UCSD-AML1 (cell line): Measurements from ENCODE around the gene PNPLA7.
"Not testable (repeated sequence)": the region's sequence is repeated elsewhere in the genome, so short reads cannot be mapped to it uniquely, and the experiment has no call there.

Source experiments
- DNase-seq: peaks from one replicate; lab custom pipeline; 2025; ENCODE audit not compliant: unreplicated experiment; lab: John Stamatoyannopoulos, UW

Gene PNPLA7

DNA sequence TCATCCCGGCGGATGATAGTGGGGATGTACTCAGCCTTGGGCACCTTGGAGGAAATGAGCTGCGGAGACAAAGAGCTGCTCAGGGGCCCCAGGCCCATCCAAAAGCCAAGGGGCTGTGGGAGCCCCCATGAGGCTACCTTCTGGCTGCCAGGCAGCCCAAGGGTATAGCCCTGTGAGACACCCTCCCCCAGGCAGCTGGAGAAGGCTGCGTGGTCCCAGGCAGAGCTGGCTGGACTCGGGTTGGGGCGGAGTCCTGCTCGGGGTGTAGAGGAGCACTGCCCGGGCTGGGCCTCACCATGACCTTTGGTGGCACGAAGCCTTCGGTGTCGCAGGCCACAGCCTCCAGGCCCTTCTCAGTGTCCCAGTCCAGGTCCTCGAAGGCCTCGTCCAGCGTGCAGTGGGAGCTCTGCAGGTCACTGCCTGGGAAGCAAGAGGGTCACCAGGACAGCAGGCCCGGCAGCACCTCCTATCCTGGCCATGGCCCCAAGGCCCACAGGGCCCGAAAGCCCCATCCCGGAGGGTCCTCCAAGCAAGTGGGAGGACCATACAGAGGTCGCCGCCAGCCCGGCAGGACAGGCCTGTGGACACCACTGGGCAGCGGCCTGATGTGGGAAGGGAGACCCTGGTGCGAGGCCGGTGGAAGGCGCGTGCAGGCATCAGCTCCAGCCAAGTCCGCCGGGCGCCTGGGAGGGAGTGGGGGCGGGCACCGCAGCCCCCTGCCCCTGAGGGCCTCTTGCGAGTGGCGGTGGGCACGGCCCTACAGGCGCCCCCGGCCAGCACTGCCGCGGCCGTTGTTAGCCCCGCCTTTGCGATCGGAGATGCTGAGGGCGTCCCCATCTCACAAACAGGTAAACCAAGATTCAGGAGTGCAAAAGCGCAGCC lies 97.2 kb downstream of the PNPLA7 start:
- DNase-seq: no peak

DNA sequence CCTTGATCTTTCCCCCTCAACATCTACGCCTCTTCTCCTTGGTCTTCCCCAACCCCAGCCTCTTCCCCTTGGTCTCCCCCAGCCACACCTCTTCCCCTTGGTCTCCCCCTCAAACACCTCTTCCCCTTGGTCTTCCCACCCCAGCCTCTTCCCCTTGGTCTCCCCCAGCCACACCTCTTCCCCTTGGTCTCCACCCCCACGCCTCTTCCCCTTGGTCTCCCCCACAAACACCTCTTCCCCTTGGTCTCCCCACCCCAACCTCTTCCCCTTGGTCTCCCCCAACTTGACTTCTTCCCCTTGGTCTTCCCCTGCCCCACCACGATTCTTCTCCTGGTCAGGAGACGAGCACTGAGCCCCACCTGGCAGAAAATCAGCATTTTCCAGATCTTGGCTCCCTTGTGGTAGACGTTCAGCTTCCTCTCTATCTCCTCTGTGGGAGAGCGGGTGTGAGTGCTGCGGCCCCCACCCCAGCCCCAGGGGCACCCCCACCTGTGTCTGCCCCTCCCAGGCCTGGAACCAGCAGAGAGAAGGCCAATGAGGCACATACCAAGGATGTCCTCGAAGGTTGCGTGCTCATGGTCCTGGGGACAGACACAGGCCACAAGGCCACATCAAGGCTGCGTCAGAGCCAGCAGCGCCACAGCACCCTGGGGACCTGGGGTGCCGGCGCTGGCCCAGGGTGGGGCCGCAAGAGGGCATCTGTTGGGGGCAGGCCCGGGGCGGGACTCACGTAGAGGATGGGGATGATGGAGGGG lies 98.0 kb downstream of the PNPLA7 start:
- DNase-seq: peak; percentile 30

DNA sequence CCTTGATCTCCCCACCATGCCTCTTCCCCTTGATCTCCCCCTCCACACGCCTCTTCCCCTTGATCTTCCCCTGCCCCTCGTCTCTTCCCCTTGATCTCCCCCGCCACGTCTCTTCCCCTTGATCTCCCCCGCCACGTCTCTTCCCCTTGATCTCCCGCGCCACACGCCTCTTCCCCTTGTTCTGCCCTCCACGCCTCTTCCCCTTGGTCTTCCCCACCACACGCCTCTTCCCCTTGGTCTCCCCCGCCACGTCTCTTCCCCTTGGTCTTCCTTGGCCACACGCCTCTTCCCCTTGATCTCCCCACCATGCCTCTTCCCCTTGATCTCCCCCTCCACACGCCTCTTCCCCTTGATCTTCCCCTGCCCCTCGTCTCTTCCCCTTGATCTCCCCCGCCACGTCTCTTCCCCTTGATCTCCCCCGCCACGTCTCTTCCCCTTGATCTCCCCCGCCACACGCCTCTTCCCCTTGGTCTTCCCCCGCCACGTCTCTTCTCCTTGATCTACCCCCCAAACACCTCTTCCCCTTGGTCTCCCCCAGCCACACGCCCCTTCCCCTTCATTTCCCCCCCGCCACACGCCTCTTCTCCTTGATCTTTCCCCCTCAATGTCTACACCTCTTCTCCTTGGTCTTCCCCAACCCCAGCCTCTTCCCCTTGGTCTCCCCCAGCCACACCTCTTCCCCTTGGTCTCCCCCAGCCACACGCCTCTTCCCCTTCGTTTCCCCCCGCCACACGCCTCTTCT lies 98.8 kb downstream of the PNPLA7 start:
- not testable (repeated sequence) for DNase-seq

DNA sequence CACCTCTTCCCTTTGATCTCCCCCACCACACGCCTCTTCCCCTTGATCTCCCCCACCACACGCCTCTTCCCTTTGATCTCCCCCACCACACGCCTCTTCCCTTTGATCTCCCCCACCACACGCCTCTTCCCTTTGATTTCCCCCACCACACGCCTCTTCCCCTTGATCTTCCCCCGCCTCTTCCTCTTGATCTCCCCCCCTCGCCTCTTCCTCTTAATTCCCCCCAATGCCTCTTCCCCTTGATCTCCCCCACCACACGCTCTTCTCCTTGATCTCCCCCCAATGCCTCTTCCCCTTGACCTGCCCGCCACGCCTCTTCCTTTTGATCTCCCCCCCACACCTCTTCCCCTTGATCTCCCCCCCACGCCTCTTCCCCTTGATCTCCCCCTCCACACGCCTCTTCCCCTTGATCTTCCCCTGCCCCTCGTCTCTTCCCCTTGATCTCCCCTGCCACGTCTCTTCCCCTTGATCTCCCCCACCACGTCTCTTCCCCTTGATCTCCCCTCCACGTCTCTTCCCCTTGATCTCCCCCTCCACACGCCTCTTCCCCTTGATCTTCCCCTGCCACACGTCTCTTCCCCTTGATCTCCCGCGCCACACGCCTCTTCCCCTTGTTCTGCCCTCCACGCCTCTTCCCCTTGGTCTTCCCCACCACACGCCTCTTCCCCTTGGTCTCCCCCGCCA lies 99.5 kb downstream of the PNPLA7 start:
- peak; percentile 28 for DNase-seq

DNA sequence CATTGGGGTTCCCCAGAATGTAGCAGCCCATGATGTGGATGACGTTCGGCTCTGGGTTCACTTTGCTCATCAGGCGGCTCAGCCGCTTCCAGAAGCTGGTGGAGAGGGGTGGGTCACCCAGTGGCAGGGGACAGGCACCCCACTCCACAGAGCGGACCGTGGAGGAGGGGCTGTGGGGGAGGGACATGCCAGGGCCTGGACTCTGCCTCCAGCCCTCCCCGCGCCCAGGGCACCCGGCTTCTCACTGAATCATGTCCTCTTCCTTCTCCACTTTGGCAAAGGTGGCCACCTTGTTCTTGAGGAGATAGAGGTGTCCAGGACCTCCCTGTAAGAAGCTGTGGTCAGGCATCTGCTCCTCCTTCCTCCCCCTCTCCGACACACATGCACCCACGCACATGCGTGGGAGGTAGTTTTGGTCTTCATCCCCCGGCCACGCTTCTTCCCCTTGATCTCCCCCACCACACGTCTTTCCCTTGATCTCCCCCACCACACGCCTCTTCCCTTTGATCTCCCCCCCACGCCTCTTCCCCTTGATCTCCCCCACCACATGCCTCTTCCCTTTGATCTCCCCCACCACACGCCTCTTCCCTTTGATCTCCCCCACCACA lies 100.2 kb downstream of the PNPLA7 start:
- DNase-seq: no peak

DNA sequence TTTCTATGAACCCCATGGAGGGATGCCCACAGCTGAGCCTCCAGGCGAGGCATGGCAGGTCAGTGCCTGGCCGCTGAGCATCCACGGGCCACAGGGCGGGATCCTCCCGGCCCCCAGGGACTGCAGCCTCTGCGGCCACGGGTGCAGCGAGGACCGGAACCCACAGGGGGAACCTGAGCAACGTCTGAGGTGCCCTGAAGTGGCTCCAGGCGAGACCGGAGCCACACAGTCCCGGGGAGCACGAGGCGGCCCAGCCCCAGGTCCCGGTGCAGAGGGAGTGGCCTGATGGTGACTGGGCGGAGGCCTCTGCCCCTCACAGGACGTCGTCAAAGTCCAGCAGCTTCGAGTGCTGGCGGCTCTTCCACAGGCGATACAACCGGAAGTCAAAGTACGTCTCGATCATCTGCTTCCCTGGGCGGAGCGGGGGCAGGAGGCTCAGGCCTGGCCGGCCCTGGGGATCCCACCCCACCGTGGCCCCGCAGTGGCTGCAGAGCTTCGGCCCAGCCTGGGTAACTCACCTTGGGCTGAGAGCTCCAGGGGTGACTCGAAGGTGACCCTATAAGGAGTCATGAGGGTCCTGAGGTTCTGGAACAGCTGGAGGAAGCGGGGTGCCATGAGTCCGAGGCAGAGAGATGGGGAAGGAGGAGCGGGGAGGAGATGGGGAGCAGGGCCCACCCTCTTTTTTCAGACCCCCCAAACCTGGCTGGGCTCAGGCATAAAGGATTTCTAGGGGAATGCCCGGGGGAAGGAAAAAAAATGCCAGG lies 100.9 kb downstream of the PNPLA7 start:
- DNase-seq: no peak

DNA sequence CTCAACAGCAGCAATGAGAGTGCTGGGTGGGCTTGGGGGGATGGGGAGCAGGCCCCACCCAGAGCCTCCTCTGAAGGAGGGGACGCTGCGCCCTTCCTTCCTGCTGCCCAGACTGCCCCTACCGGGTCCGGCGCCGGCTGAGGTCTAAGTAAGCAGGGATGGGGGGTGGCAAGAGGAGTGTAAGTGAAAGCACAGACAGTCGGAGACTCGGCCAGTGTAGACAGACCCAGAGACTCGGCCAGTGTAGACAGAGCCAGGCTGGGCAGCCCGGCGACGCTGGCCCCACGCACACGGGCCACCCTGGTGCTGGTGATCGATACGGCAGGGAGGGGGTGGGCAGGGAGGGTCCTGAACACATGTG lies 101.6 kb downstream of the PNPLA7 start:
- no peak for DNase-seq

DNA sequence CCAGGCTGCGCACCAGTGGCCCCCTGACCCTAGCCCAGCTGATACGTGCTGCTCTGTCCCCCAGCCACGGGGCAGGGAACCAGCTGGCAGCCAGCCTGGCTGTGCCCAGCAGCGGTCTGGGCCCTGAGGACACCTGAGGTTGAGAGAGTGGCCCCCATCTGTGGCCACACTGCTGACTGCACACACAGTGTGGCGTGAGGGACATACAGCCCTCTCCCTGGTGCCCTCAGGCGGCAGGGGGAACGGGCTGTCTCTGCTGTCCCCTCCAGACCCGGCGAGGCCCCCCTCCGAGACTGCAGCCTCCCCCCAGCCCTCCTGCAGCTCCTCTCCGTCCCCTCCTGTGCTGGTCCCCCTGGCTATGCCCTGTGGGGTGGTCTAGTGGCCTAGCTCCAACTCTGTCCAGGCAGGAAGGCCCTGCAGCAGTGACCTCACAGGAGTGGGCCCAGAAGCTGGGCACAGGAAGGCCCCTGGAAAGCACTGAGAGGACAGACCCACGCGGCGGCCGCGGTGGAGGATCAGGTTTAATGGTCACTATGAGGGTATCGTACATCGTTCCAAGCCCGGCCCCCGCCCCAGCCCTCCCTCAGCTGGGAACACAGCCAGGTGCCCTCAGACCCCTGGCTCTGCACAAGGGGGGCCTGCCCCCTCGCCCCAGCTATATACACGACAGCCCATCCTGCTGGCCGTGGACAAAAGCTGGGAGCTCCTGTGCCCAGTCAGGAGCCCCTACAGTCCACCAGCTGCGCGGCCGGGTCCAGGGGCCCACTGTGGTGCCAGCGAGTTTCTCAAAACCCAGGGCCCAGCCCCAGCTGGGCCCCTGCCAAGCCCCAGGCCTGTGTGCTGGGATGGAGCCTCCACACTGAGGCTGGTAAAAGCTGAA lies 102.2 kb downstream of the PNPLA7 start:
- no peak for DNase-seq

DNA sequence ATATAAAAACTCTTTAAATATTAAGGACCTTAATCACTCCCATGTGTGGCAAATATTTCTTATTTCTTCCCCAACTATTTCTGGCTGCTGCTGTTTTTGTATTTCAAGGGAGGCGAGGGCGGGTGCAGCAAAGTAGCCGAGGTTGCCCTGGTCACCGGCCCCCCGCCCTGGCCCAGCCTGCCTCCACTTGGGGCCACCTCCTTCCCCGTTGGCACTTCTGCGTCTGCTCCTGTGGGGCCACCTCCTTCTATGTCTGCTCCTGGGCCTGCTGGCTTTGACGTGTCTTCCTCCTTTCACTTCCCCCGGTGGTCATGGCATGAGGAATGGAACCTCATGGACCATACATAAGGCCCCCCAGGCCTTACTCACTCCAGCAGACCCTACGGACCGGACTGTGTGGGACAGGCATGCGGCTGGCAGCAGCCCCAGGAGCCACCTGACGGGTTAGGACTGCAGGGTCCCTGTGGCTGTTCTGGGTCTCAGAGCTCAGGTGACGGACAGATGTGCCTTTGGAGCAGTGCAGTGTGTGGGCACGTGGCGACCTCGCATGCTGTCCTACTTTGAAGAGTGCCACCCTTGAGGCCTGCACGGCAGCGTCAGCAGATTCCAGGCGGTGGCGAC lies 103.2 kb downstream of the PNPLA7 start:
- no peak for DNase-seq

DNA sequence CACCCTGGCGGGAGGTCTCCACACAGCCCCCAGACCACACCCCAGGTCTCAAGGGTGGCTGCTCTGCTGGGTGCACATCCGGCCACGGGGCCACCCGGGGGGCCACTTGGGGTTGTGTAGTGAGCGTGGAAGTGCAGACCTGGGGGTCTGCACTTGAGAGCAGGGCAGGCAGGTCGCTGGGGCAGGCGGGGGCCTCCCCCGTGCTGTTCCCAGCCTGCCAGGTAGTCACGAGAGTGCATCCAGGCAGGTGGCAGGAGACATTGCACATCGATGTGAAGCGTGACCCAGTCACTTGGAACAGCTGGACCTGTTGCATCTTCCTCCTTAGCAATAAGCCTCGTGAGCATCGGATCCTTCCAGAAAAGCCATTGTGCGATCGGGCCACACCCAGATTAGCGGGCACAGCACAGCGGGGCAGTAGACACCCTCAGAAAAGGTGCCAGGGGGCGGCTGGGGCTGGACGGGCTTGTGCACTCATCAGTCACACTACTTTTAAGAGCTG lies 104.2 kb downstream of the PNPLA7 start:
- no peak for DNase-seq

DNA sequence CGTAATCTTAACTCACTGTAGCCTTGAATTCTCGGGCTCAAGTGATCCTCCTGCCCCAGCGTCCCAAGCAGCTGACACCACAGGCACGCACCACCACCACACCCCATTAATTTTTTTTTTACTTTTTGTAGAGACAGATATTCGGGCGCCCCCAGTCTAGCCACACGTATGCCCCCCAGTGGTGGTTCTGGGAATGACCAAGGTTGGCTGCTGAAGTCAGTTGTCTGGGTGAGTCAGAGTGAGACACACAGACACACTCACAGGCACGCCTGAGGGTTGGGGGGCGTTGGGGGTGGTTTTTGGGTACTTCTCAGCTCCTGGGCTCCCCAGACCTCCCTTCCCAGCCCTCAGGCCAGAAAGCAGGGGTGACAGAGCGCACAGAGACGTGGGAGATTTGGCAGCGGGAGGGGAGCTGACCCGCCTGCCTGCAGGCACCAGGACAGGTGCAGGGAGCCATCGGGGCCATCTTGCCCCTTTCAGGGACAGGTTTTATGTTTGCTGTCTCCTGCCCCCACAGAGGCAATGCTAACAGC lies 104.9 kb downstream of the PNPLA7 start:
- DNase-seq: peak; percentile 75

DNA sequence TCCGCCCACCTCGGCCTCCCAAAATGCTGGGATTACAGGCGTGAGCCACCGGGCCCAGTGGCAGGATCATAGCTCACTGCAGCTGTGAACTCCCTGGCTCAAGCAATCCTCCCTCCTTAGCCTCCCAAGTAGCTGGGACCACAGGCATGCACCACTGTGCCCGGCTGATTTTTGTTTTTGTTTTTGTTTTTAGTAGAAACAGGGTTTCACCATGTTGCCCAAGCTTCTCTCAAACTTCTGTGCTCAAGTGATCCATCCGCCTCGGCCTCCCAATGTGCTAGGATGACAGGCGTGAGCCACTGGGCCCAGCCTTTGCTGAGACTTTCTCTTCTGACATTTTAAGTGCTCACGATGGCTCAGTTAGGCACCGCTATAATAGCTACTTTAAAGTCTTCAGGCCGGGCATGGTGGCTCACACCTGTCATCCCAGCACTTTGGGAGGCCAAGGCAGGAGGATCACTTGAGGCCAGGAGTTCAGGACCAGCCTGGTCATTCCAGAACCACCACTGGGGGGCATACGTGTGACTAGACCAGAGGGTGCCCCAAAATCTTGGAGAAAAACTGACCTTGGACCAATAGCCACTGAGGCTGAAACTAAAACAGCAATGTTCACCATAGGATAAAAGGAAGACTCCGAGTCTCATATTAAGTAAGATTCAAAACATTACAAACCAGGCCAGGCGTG lies 106.0 kb downstream of the PNPLA7 start:
- no peak for DNase-seq

DNA sequence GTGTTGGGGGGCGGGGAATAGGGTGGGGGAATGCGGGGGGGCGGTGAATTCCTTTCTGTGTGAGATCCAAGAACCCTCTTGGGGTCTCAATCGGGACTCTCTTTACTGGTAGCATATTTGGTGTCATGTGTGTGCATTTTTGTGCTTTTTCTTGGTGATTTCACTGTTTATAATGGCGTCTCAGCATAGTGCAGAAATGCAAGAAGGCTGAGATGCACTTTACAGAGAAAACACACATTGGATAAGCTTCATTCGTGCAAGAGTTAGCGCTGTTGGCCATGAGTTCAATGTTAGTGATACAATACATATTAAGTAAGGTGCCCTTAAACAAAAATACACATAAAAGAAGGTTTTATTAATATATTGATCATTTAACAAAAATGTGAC lies 108.3 kb downstream of the PNPLA7 start:
- no peak for DNase-seq

DNA sequence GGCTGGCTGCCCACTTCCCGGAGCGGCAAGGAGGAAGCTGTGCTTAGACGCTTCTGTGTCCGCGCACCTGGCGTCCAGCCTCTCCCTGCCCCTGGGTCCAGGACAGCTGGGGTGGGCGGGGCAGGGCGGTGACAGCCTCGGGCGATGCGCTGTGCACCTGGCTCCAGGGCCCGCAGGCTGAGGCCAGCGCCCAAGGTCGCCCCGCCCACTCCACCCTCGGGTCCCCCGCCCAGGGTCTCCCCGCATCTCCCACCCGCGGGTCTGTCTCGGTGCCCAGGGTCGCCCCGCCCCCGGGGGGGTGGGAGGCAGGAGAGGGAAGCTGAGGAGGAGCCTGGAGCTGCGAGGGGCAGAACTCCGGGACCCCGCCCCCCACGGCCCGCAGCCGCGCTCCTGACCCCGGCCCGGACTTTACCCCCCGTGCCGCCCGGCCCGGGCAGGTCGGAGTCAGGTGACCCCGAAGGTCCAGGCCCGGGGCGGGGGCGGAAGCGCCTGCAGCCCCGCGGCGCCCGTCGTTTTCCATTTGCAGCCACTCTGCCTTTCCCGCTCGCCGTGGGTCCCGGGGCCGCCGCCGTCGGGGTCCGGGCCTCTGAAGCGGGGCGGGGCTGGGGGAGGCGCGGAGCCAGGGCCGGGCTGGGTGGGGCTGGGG lies 108.8 kb downstream of the PNPLA7 start, which contains the start of gene ENTPD8:
Gene ENTPD8 (minus strand): TSS at position 69 of the 646 bp plus-strand sequence. CDS start 3,072 bp downstream, outside the sequence.
- DNase-seq: peak; percentile 54

DNA sequence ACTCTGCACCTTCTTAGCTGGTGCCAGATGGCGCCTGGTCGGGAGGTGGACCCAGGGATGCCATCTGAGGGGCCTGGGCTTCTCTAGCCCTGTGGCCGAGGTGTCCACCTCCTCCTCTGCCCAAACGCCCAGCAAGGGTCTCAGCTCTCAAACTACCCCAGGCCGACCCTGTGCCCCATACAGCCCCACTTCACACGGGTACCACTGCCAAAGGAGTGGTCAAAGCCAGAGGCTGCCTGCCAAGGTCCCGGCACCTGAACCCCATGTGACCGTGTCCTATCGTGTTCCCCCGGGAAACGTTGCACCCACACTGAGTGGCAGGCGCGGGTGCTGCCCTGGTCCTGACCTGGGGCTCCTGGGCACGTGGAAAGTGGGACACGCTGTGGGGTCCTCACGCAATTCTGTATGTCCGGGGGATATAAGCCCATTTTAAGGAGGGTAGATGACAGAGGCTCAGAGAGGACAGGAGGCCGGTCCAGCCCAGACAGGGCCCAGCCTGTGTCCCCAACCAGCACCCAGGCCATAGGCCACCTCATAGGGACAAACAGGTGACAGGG lies 111.0 kb downstream of the PNPLA7 start:
- DNase-seq: no peak

DNA sequence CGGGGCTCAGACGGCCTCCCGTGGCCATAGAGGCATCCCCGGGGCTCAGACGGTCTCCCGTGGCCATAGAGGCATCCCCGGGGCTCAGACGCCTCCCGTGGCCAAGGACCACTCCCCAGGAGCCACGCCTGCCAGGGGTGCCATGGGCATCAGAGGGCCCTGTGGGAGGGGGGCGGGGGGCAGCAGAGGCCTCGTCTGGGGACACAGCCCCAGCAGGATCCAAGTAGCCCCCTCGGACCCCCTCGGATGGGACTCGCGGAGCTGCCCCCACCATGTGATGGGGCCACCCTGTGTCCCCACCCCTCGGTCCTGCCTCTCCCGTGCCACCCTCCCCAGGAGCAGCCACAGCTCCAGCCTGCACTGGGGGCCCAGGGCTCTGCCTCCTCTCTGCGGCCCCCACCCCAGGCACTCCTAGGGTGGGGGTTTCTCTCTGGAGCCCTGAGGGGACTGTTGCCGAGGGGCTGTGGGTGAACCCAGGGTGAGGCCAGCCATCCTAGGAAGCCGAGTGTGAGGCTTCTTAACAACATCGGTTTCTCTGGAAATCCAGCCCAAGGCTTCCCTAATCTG lies 111.5 kb downstream of the PNPLA7 start:
- no peak for DNase-seq
